WTC11 (cell line): Measurements from ENCODE around the gene PDE11A. TPM values are rescaled to one million over a fixed set of nuclear protein-coding genes. Genes with fewer than 3 reads are reported as not detected.
"Not testable (repeated sequence)": the region's sequence is repeated elsewhere in the genome, so short reads cannot be mapped to it uniquely, and the experiment has no call there.

Experiments used
- ATAC-seq: fragments of 200-7000 bp; cut with Tn5 transposase; 2 replicates; pipeline ENCODE4 v1.10.0; 2021; ENCODE audit warnings: mild to moderate bottlenecking, moderate library complexity
- CTCF ChIA-PET: fragments of 300-600 bp; sonication (Branson Sonifier 250); formaldehyde crosslinking; loops from one replicate; lab custom pipeline; 2021; ENCODE audit warnings: antibody characterized with exemption; lab: Charles Lee
- POLR2A ChIA-PET: fragments of 350-600 bp; sonication (Branson Sonifier 250); formaldehyde crosslinking; loops from one replicate; lab custom pipeline; 2021; ENCODE audit warnings: antibody characterized with exemption; lab: Charles Lee
- DNase-seq: peaks from one replicate; pipeline ENCODE4 v3.0.0; 2021; ENCODE audit warnings: low spot score
- H3K27ac Mint-ChIP-seq: 2 replicates; pipeline ENCODE4 v1.8.0; 2021; ENCODE audit warnings: mixed read lengths
- H3K27me3 Mint-ChIP-seq: 2 replicates; pipeline ENCODE4 v1.8.0; 2021; ENCODE audit warnings: low read depth, mild to moderate bottlenecking, moderate library complexity, mixed read lengths
- H3K36me3 Mint-ChIP-seq: 2 replicates; pipeline ENCODE4 v1.8.0; 2021; ENCODE audit warnings: mixed read lengths
- H3K4me1 Mint-ChIP-seq: 2 replicates; pipeline ENCODE4 v1.8.0; 2022; ENCODE audit warnings: mixed read lengths
- H3K4me3 Mint-ChIP-seq: 2 replicates; pipeline ENCODE4 v1.8.0; 2021; ENCODE audit warnings: mild to moderate bottlenecking, moderate library complexity, mixed read lengths
- H3K9me3 Mint-ChIP-seq: 2 replicates; pipeline ENCODE4 v1.8.0; 2021; ENCODE audit warnings: mixed read lengths
- ATF1 ChIP-seq: sonication (generic); formaldehyde crosslinking; IDR thresholded peaks from 2 replicates; pipeline ENCODE4 v1.8.1; 2023; ENCODE audit warnings: mild to moderate bottlenecking, moderate library complexity, missing genetic modification reagents
- HMGXB4 ChIP-seq: sonication (generic); formaldehyde crosslinking; IDR thresholded peaks from 2 replicates; pipeline ENCODE4 v1.8.1; 2023; ENCODE audit warnings: mild to moderate bottlenecking, moderate library complexity, missing genetic modification reagents
- NFE2L1 ChIP-seq: sonication (generic); formaldehyde crosslinking; IDR thresholded peaks from 2 replicates; pipeline ENCODE4 v1.8.1; 2023; ENCODE audit warnings: missing genetic modification reagents
- PRRX2 ChIP-seq: fragments of 250-450 bp; sonication (Bioruptor Pico); IDR thresholded peaks from 2 replicates; pipeline ENCODE4 v1.8.0; 2021; ENCODE audit warnings: mild to moderate bottlenecking
- RELA ChIP-seq: sonication (generic); formaldehyde crosslinking; IDR thresholded peaks from 2 replicates; pipeline ENCODE4 v1.8.1; 2022; ENCODE audit warnings: missing genetic modification reagents, mild to moderate bottlenecking, borderline replicate concordance
- TP53 ChIP-seq: sonication (generic); formaldehyde crosslinking; IDR thresholded peaks from 2 replicates; pipeline ENCODE4 v1.8.1; 2023; ENCODE audit warnings: mild to moderate bottlenecking, missing genetic modification reagents
- ZBTB21 ChIP-seq: sonication (generic); formaldehyde crosslinking; IDR thresholded peaks from 2 replicates; pipeline ENCODE4 v1.8.1; 2023; ENCODE audit warnings: mild to moderate bottlenecking, missing genetic modification reagents, borderline replicate concordance
- ZNF232 ChIP-seq: sonication (generic); formaldehyde crosslinking; IDR thresholded peaks from 2 replicates; pipeline ENCODE4 v1.8.0; 2022; ENCODE audit warnings: mild to moderate bottlenecking, missing genetic modification reagents
- ZNF317 ChIP-seq: sonication (generic); formaldehyde crosslinking; IDR thresholded peaks from 2 replicates; pipeline ENCODE4 v1.8.1; 2023; ENCODE audit warnings: low read depth, mild to moderate bottlenecking, moderate library complexity, missing genetic modification reagents, borderline replicate concordance
- total RNA-seq: library from RNA; stranded (reverse); gene quantifications from 3 replicates; pipeline ENCODE4 v1.2.3, GENCODE V29; 2021
- TF ChIP-seq, protein P1 (sequence below): sonication (generic); formaldehyde crosslinking; IDR thresholded peaks from 2 replicates; pipeline ENCODE4 v1.8.1; 2022; ENCODE audit warnings: low read depth, mild to moderate bottlenecking, moderate library complexity, missing genetic modification reagents, borderline replicate concordance
- TF ChIP-seq, protein P2 (sequence below): sonication (generic); formaldehyde crosslinking; IDR thresholded peaks from 2 replicates; pipeline ENCODE4 v1.8.0; 2022; ENCODE audit warnings: mild to moderate bottlenecking, missing genetic modification reagents
- TF ChIP-seq, protein P3 (sequence below): sonication (generic); formaldehyde crosslinking; IDR thresholded peaks from 2 replicates; pipeline ENCODE4 v1.8.0; 2022; ENCODE audit warnings: missing genetic modification reagents
- TF ChIP-seq, protein P4 (sequence below): fragments of 250-450 bp; sonication (Bioruptor Pico); IDR thresholded peaks from 2 replicates; pipeline ENCODE4 v1.9.0; 2021; ENCODE audit warnings: moderate library complexity, mild to moderate bottlenecking, inconsistent platforms, borderline replicate concordance

PDE11A gene
- total RNA-seq, 1 experiment from 2014 or later, result 0.13 TPM

- DNase-seq (no peak), ATAC-seq (no peak)
- Mint-ChIP-seq H3K4me1 (no peaks in the 10 kb centered on the region), H3K4me3 (no peak overlapping the region), H3K27ac (no peak overlapping the region), H3K36me3 (no peaks in the 10 kb centered on the region), H3K27me3 (peaks cover 4% of the 10 kb centered on the region), H3K9me3 (no peaks in the 10 kb centered on the region)
- no peak for TF ChIP-seq HMGXB4 (CRISPR knock-in tag)
- no peak for TF ChIP-seq RELA (CRISPR knock-in tag)
- TF ChIP-seq, protein P1, sequence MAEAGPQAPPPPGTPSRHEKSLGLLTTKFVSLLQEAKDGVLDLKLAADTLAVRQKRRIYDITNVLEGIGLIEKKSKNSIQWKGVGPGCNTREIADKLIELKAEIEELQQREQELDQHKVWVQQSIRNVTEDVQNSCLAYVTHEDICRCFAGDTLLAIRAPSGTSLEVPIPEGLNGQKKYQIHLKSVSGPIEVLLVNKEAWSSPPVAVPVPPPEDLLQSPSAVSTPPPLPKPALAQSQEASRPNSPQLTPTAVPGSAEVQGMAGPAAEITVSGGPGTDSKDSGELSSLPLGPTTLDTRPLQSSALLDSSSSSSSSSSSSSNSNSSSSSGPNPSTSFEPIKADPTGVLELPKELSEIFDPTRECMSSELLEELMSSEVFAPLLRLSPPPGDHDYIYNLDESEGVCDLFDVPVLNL (CRISPR knock-in tag), result no peak
- no peak for TF ChIP-seq ZBTB21 (CRISPR knock-in tag)
- TF ChIP-seq, protein P2, sequence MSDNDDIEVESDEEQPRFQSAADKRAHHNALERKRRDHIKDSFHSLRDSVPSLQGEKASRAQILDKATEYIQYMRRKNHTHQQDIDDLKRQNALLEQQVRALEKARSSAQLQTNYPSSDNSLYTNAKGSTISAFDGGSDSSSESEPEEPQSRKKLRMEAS (CRISPR knock-in tag), result no peak
- POLR2A ChIA-PET, result no interaction called here
- CTCF ChIA-PET, result no interaction called here
Measured at GRCh38 chr2:178057179-178057680, 15.3 kb downstream of the PDE11A start.

GRCh38 chr2:178056345-178056744 is 16.2 kb downstream of the PDE11A start:
- no peaks in the 10 kb centered on the region for H3K36me3 Mint-ChIP-seq
- ATAC-seq (no peak), DNase-seq (no peak)
- H3K9me3 Mint-ChIP-seq, result no peaks in the 10 kb centered on the region
- H3K4me3 Mint-ChIP-seq, result no peak overlapping the region
- no peaks in the 10 kb centered on the region for H3K4me1 Mint-ChIP-seq
- ChIA-PET CTCF (no interaction called here), POLR2A (no interaction called here)
- H3K27ac Mint-ChIP-seq, result no peak overlapping the region
- TF ChIP-seq, protein P3, sequence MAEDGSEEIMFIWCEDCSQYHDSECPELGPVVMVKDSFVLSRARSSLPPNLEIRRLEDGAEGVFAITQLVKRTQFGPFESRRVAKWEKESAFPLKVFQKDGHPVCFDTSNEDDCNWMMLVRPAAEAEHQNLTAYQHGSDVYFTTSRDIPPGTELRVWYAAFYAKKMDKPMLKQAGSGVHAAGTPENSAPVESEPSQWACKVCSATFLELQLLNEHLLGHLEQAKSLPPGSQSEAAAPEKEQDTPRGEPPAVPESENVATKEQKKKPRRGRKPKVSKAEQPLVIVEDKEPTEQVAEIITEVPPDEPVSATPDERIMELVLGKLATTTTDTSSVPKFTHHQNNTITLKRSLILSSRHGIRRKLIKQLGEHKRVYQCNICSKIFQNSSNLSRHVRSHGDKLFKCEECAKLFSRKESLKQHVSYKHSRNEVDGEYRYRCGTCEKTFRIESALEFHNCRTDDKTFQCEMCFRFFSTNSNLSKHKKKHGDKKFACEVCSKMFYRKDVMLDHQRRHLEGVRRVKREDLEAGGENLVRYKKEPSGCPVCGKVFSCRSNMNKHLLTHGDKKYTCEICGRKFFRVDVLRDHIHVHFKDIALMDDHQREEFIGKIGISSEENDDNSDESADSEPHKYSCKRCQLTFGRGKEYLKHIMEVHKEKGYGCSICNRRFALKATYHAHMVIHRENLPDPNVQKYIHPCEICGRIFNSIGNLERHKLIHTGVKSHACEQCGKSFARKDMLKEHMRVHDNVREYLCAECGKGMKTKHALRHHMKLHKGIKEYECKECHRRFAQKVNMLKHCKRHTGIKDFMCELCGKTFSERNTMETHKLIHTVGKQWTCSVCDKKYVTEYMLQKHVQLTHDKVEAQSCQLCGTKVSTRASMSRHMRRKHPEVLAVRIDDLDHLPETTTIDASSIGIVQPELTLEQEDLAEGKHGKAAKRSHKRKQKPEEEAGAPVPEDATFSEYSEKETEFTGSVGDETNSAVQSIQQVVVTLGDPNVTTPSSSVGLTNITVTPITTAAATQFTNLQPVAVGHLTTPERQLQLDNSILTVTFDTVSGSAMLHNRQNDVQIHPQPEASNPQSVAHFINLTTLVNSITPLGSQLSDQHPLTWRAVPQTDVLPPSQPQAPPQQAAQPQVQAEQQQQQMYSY (CRISPR knock-in tag), result no peak
- no peak for TF ChIP-seq PRRX2 (CRISPR knock-in tag)
- TF ChIP-seq NFE2L1 (CRISPR knock-in tag), result no peak
- TF ChIP-seq, protein P4, sequence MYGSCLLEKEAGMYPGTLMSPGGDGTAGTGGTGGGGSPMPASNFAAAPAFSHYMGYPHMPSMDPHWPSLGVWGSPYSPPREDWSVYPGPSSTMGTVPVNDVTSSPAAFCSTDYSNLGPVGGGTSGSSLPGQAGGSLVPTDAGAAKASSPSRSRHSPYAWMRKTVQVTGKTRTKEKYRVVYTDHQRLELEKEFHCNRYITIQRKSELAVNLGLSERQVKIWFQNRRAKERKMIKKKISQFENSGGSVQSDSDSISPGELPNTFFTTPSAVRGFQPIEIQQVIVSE, result no peak
- TF ChIP-seq ZNF232 (CRISPR knock-in tag), result no peak
- TF ChIP-seq ZNF317, result no peak
- no peak for TF ChIP-seq TP53
- TF ChIP-seq ATF1 (CRISPR knock-in tag), result no peak
- TF ChIP-seq, all 79 proteins: peak for 0
- H3K27me3 Mint-ChIP-seq, result peaks cover 4% of the 10 kb centered on the region

GRCh38 chr2:178051257-178051656 is 21.3 kb downstream of the PDE11A start:
- H3K4me3 Mint-ChIP-seq, POLR2A ChIA-PET, H3K4me1 Mint-ChIP-seq, ATAC-seq, H3K9me3 Mint-ChIP-seq, CTCF ChIA-PET, H3K36me3 Mint-ChIP-seq, DNase-seq, H3K27ac Mint-ChIP-seq: not testable (repeated sequence)
- peaks cover 13% of the 10 kb centered on the region for H3K27me3 Mint-ChIP-seq
